Neuronal stem cell (in vitro differentiated cells): ENCODE data around the gene SOBP.

Source experiments
- DNase-seq: peaks from one replicate; pipeline ENCODE4 v3.0.0-alpha.2; 2013; ENCODE audit warnings: low spot score
- H2AFZ ChIP-seq: one replicate; pipeline ENCODE4 v1.6.1; 2013; ENCODE audit warnings: mild to moderate bottlenecking, low read length, inconsistent platforms
- H2AK5ac ChIP-seq: 2 replicates; pipeline ENCODE4 v1.6.1; 2013; ENCODE audit warnings: low read depth, mild to moderate bottlenecking, inconsistent platforms, low read length, moderate library complexity, mixed read lengths
- H2BK120ac ChIP-seq: 2 replicates; pipeline ENCODE4 v1.6.1; 2013; ENCODE audit warnings: low read depth, mild to moderate bottlenecking, inconsistent platforms, low read length, moderate library complexity, mixed read lengths
- H2BK12ac ChIP-seq: one replicate; pipeline ENCODE4 v1.6.1; 2013; ENCODE audit warnings: low read length, inconsistent platforms
- H2BK15ac ChIP-seq: 2 replicates; pipeline ENCODE4 v1.6.1; 2013; ENCODE audit warnings: mild to moderate bottlenecking, low read length, inconsistent platforms, mixed read lengths
- H2BK5ac ChIP-seq: one replicate; pipeline ENCODE4 v1.6.1; 2013; ENCODE audit warnings: inconsistent platforms, mild to moderate bottlenecking, low read length, moderate library complexity
- H3K14ac ChIP-seq: one replicate; pipeline ENCODE4 v1.6.1; 2013; ENCODE audit warnings: low read length, inconsistent platforms
- H3K18ac ChIP-seq: 2 replicates; pipeline ENCODE4 v1.6.1; 2013; ENCODE audit warnings: low read length, inconsistent platforms
- H3K23ac ChIP-seq: 2 replicates; pipeline ENCODE4 v1.6.1; 2013; ENCODE audit warnings: low read depth, mild to moderate bottlenecking, mixed read lengths, low read length, inconsistent platforms; ENCODE audit not compliant: poor library complexity
- H3K27ac ChIP-seq: replicated peaks from 3 replicates; pipeline ENCODE4 v1.5.1; 2013; ENCODE audit warnings: low read length, inconsistent platforms
- H3K27me3 ChIP-seq, 3 experiments: 2 replicates each; pipeline ENCODE4 v1.6.1; 2013; ENCODE audit warnings: low read length in 3 of 3, mild to moderate bottlenecking in 2 of 3, inconsistent platforms in 1 of 3, low read depth in 1 of 3, mixed read lengths in 1 of 3, moderate library complexity in 1 of 3; ENCODE audit not compliant: control insufficient read depth in 3 of 3, insufficient read depth in 3 of 3
- H3K36me3 ChIP-seq, 2 donors: replicated peaks in 1 of 2; 2 replicates each; pipeline ENCODE4 v1.6.1; 2013; ENCODE audit warnings: low read length in 2 of 2; ENCODE audit not compliant: control insufficient read depth in 2 of 2, insufficient read depth in 2 of 2
- H3K4ac ChIP-seq: 2 replicates; pipeline ENCODE4 v1.6.1; 2013; ENCODE audit warnings: inconsistent platforms, mild to moderate bottlenecking, low read length, moderate library complexity
- H3K4me1 ChIP-seq, 2 donors: 1 replicate in 1 of 2; 2 replicates in 1 of 2; pipeline ENCODE4 v1.6.1; 2013; ENCODE audit warnings: low read length in 2 of 2, low read depth in 1 of 2; ENCODE audit not compliant: control insufficient read depth in 2 of 2, insufficient read depth in 1 of 2
- H3K4me2 ChIP-seq: one replicate; pipeline ENCODE4 v1.6.1; 2013; ENCODE audit warnings: mild to moderate bottlenecking, low read length, inconsistent platforms; ENCODE audit not compliant: insufficient read depth, poor library complexity, severe bottlenecking
- H3K4me3 ChIP-seq, 2 donors: 2 replicates each; pipeline ENCODE4 v1.5.1; 2013; ENCODE audit warnings: low read length in 2 of 2, mild to moderate bottlenecking in 2 of 2, inconsistent platforms in 1 of 2, moderate library complexity in 1 of 2
- H3K79me1 ChIP-seq: one replicate; pipeline ENCODE4 v1.6.1; 2013; ENCODE audit warnings: low read depth, mild to moderate bottlenecking, inconsistent platforms, low read length, moderate library complexity
- H3K9ac ChIP-seq: one replicate; pipeline ENCODE4 v1.6.1; 2013; ENCODE audit warnings: mild to moderate bottlenecking, low read depth, low read length, inconsistent platforms; ENCODE audit not compliant: poor library complexity
- H3K9me3 ChIP-seq, 2 donors: replicated peaks in 1 of 2; 2 replicates each; pipeline versions ENCODE3 to v1.6.1; 2013; ENCODE audit warnings: low read length in 2 of 2, mild to moderate bottlenecking in 2 of 2, inconsistent platforms in 1 of 2, low read depth in 1 of 2, mixed read lengths in 1 of 2, moderate library complexity in 1 of 2; ENCODE audit not compliant: control insufficient read depth in 2 of 2, insufficient read depth in 1 of 2
- H4K8ac ChIP-seq: one replicate; pipeline ENCODE4 v1.6.1; 2013; ENCODE audit warnings: low read depth, mild to moderate bottlenecking, inconsistent platforms, low read length, moderate library complexity
- H4K91ac ChIP-seq: one replicate; pipeline ENCODE4 v1.6.1; 2013; ENCODE audit warnings: low read length, low read depth, mild to moderate bottlenecking, inconsistent platforms; ENCODE audit not compliant: poor library complexity
- WGBS, 2 donors: extraction: QIAGEN DNeasy Blood & Tissue Kit; methylation state at CpG; one replicate each; pipeline ENCODE4 v1.1.7; 2013; ENCODE audit warnings: missing lambda C conversion rate in 2 of 2, mixed read lengths in 1 of 2; ENCODE audit not compliant: insufficient read length in 2 of 2, insufficient replicate concordance in 1 of 2; ENCODE audit errors: extremely low coverage in 2 of 2; 5-methylcytosine and 5-hydroxymethylcytosine counted together

Gene SOBP

DNA sequence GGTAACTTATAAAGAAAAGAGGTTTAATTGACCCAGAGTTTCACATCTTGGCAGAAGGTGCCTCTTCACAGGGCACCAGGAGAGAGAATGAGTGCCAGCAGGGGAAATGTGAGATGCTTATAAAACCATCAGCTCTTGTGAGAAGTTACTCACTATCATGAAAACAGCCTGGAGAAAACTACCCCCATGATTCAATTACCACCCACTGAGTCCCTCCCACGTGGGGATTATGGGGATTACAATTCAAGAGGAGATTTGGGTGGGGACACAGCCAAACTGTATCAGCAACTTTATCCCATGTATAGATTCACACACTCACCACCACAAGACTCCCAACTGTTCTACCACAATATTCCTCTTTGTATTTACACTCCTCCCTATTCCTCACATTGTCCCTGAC is 41.1 kb upstream of the SOBP start:
- H2BK5ac ChIP-seq = no peak overlapping the region

DNA sequence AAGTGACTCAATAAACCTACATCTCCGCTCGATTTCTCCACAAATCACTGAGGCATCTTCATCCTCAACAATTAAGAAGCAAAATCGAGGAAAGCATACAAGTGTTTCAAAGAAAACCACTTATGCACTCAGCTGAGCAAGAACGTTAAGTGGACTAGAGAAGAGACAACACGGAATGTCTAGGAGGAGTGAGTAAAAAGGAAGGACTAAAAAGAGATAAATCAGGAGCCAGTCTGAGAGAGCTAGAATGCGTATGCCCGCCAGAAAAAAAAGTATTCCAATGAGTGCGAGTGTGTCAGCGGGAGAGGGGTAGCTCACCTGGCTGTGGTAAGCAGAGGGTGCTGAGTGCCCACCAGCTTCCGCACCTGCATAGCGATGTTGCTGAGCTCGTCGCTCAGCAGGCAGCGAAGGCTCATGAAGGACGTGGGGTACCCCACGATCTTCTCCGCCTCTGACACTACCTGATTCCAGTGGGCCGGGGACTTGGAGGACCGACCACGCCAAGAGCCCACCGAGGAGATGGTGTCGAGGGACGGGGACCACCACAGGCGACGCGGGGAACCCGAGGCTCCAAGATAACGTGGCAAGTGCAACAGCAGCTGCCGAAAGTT is 31.1 kb upstream of the SOBP start:
- no peaks in the 10 kb centered on the region for H3K9me3 ChIP-seq
- peak overlapping the region; percentile 33 for H2BK15ac ChIP-seq
- peak overlapping the region; percentile 87 for H3K9ac ChIP-seq
- H2BK5ac ChIP-seq = no peak overlapping the region
- no peak for DNase-seq
- peak overlapping the region; percentile 22 for H3K23ac ChIP-seq
- H3K4me2 ChIP-seq = peak overlapping the region; percentile 59
- no peak overlapping the region for H3K4ac ChIP-seq
- peak overlapping the region; percentile 74 to 96 for H3K4me3 ChIP-seq
- peak overlapping the region; percentile 51 for H3K27ac ChIP-seq
- H2AFZ ChIP-seq = peak overlapping the region; percentile 89
- no peak overlapping the region for H4K8ac ChIP-seq
- H3K36me3 ChIP-seq = no peaks in the 10 kb centered on the region
- H2BK12ac ChIP-seq = no peak overlapping the region
- peaks cover 0 to 1% of the 10 kb centered on the region in 2 donors for H3K4me1 ChIP-seq
- WGBS, 2 donors = no CpG with 5 or more reads among the region's 29 CpGs
- H2AK5ac ChIP-seq = no peak overlapping the region
- H3K79me1 ChIP-seq = no peaks in the 10 kb centered on the region
- no peak overlapping the region for H4K91ac ChIP-seq
- H3K27me3 ChIP-seq = peaks cover 0 to 6% (median 0%) of the 10 kb centered on the region in 3 experiments
- H3K18ac ChIP-seq = peak overlapping the region; percentile 61
- H3K14ac ChIP-seq = peak overlapping the region; percentile 58
- H2BK120ac ChIP-seq = no peak overlapping the region

More for the DNA sequence above, 41.1 kb upstream of the SOBP start:
- H2AFZ ChIP-seq = no peak overlapping the region
- no peak overlapping the region for H2BK15ac ChIP-seq
- no peaks in the 10 kb centered on the region for H3K27me3 ChIP-seq
- no peak overlapping the region for H3K18ac ChIP-seq
- no peak overlapping the region for H3K4ac ChIP-seq
- no peak overlapping the region for H3K9ac ChIP-seq
- H3K4me1 ChIP-seq = no peaks in the 10 kb centered on the region
- H3K4me2 ChIP-seq = no peak overlapping the region
- no CpG with 5 or more reads among the region's 1 CpG for WGBS, 2 donors
- H2AK5ac ChIP-seq = no peak overlapping the region
- H3K23ac ChIP-seq = no peak overlapping the region
- H2BK12ac ChIP-seq = no peak overlapping the region
- no peak overlapping the region for H3K27ac ChIP-seq
- DNase-seq = no peak
- H3K9me3 ChIP-seq = peaks cover 7 to 10% of the 10 kb centered on the region in 2 donors
- H3K36me3 ChIP-seq = no peaks in the 10 kb centered on the region
- H3K79me1 ChIP-seq = peaks cover 3% of the 10 kb centered on the region
- H3K4me3 ChIP-seq = no peak overlapping the region
- H4K8ac ChIP-seq = no peak overlapping the region
- no peak overlapping the region for H4K91ac ChIP-seq
- no peak overlapping the region for H3K14ac ChIP-seq
- H2BK120ac ChIP-seq = no peak overlapping the region

DNA sequence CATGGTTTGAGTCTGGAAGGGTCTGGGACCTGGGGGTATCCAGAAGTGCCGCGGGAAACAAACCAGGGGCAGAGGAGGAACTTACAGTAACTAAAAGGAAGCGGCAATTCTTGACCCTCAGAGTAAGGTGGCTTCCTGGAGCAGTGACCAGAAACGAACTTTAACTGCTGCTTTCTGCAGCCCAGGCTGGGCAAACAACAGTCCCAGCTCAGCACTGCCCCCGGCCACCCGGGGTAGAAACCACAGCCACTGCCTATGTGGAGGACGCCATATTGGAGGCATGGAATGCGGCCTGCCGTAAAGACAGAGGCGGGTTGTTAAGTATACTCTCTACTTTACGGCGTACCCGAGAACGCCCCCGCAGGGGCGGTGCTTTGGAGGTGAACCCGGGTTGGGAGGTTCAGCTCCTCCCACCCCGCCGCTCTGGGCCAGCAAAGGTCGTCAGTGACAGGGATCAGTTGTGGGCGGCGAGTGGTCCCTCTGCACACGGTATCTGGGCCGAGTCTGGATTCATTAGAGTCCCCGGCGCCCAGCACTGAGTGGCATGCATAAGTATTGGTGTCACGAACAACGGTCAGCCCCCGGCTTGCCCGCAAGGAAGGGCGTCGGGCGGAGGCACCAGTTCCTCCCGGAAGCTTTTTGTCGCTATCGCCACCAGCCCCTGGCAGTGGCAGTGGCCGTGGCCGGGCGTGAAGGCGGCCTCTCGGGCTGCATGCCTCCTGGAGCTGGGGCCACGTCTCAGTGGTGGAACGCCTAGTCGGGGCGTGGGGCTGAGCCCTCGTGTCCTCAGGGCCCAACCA is 30.4 kb upstream of the SOBP start, which contains the start of gene PDSS2:
Gene PDSS2 (minus strand): TSS at position 282 of the 800 bp plus-strand sequence. CDS start 279 bp downstream, at position 3.
- Histone ChIP-seq H3K9ac (peak within 1 kb of the TSS; percentile 87), H4K8ac (no peak within 1 kb of the TSS), H2AK5ac (no peak within 1 kb of the TSS), H4K91ac (no peak within 1 kb of the TSS), H3K18ac (peak within 1 kb of the TSS; percentile 61), H2BK15ac (peak within 1 kb of the TSS; percentile 33), H2BK12ac (no peak within 1 kb of the TSS), H3K27ac (peak within 1 kb of the TSS; percentile 51), H3K9me3 (no peaks in the 10 kb centered on the region), H3K23ac (peak within 1 kb of the TSS; percentile 40), H3K4me1 (peaks cover 0 to 1% of the 10 kb centered on the region in 2 donors), H2AFZ (peak within 1 kb of the TSS; percentile 89), H3K4ac (no peak within 1 kb of the TSS), H3K36me3 (no peaks in the 10 kb centered on the region), H3K4me3 (peak within 1 kb of the TSS; percentile 74 to 96), H2BK5ac (no peak within 1 kb of the TSS), H3K4me2 (peak within 1 kb of the TSS; percentile 88), H2BK120ac (no peak within 1 kb of the TSS), H3K79me1 (no peaks in the 10 kb centered on the region), H3K27me3 (peaks cover 0 to 6% (median 0%) of the 10 kb centered on the region in 3 experiments), H3K14ac (peak within 1 kb of the TSS; percentile 58)
- peak; percentile 94 for DNase-seq
- no CpG with 5 or more reads among the region's 46 CpGs for WGBS, 2 donors

DNA sequence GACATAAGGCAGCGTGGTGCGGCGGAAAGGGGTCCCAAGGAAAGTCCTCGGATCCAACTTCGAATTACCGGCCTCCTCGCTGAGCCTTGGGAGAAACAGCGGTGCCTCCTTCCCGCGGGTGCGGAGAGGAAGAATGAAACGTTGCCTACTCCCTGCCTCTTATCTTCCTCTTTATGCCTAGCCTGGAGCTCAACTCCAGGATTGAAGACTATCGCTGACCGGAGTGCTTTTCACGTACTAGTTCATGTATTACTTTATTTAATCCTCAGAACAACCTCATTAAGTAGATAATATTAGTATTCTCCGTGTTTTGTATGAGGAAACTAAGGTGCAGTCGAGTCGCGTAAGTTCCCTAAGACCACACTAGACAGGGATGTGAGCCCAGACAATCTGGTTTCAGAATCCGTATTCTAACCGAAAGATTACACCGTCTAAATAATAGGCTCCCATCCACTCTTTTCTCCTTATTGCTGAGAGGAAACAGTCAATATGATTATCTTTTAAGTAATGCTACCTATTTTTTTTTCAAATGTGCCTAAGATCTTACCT is 29.8 kb upstream of the SOBP start:
- WGBS, 2 donors = no CpG with 5 or more reads among the region's 22 CpGs
- Histone ChIP-seq H3K36me3 (no peaks in the 10 kb centered on the region), H3K4ac (no peak overlapping the region), H3K14ac (no peak overlapping the region), H3K4me1 (peaks cover 0 to 1% of the 10 kb centered on the region in 2 donors), H4K8ac (no peak overlapping the region), H3K18ac (peak overlapping the region; percentile 24), H3K9me3 (no peaks in the 10 kb centered on the region), H3K9ac (peak overlapping the region; percentile 85), H3K27ac (no peak overlapping the region), H3K27me3 (peaks cover 0 to 6% (median 0%) of the 10 kb centered on the region in 3 experiments), H2AK5ac (no peak overlapping the region), H2BK120ac (no peak overlapping the region), H3K23ac (peak overlapping the region; percentile 40), H4K91ac (no peak overlapping the region), H3K79me1 (no peaks in the 10 kb centered on the region), H2BK5ac (no peak overlapping the region), H2BK15ac (no peak overlapping the region), H2AFZ (peak overlapping the region; percentile 89), H3K4me2 (peak overlapping the region; percentile 88), H3K4me3 (peak overlapping the region; percentile 74 to 90), H2BK12ac (no peak overlapping the region)
- no peak for DNase-seq
